ENCODE measurements around the gene MCM9. TPM values are rescaled to one million over a fixed set of nuclear protein-coding genes. Genes with fewer than 3 reads are reported as not detected.

Gene MCM9
- polyA plus RNA-seq, 6 donors from 2014 or later: 15.2 to 39.9 (median 22.3) TPM

DNA sequence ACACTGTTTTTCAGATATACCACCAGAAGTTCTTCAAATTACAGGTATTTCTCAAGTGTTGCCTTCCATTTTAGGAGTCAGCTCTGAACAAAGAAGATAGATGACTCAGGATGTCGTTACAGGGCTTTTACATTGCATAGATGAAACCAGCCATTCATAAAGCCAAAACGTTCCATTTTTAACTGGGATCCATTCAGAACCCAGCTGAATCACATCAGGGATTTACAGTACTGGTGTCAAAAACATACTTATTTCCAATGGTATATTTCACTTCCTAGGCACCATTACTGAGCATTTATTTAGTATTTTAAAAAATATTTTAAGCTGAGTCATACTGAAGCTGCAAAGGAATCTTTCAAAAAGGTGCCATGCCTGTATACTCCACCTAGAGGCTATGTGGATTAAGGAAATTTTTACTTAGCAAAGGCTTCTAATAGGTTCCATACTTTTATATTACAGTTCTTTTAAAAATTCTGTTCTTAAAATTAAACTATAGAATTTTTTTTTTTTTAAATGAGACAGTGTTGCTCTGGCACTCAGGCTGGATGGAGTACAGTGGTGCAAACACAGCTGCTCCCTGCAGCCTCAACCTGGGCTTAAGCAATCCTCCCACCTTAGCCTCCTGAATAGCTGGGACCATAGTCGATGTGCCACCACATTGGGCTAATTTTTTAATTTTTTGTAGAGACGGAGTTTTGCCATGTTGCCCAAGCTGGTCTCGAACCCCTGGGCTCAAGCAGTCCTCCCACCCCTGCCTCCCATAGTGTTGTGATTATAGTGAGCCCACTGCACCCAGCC, 38.4 kb downstream of the MCM9 start:
- peaks cover 0 to 9% of the 10 kb centered on the region in 2 donors for H3K36me3 Mint-ChIP-seq
- H3K4me1 Mint-ChIP-seq: peaks cover 44 to 55% (median 51%) of the 10 kb centered on the region in 3 donors
- ATAC-seq (ENCODE audit: low read depth in 2 of 2) (no peak), DNase-seq (no peak)
- peak overlapping the region in 1 of 6 donors; percentile 63 for H3K27ac Mint-ChIP-seq
- peak overlapping the region in 5 of 8 donors; percentile 74 to 100 (median 81) for H3K4me3 Mint-ChIP-seq
- no peaks in the 10 kb centered on the region for H3K9me3 Mint-ChIP-seq
- no peaks in the 10 kb centered on the region for H3K27me3 Mint-ChIP-seq

DNA sequence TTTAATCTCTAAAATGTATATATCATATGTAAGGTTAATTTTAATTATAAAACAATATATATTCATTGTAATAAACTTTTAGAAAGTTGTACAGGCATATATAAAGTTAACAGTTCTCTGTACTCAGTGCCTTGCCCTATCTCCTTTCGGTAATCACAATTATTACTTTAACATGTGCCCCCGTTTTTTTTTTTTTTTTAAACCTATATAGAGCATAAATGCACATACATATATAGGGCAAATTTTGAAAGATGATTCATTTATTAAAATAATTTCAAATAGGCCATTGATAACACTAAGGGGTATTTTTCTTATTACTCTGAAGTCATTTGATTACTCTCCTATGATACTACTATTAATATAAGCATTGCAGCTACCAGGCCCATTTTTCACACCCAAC, 39.1 kb downstream of the MCM9 start:
- H3K4me1 Mint-ChIP-seq: peaks cover 47 to 58% (median 53%) of the 10 kb centered on the region in 3 donors

DNA sequence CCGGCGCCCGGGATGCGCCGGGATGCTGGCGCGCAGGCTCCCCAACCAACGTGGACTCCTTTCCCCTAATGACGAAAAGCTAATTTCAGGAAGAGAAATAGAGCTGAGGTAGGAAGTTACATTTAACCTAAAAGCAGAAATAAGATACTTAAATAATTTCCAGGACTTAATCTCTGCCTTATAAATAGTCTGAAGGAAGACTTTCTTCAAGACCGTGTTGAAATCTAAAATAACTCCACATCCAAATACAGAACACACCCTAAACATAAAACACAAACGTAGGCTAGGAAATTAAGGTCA, 39.7 kb downstream of the MCM9 start:
- peaks cover 0 to 9% of the 10 kb centered on the region in 2 donors for H3K36me3 Mint-ChIP-seq
- H3K27me3 Mint-ChIP-seq: no peaks in the 10 kb centered on the region
- ATAC-seq (ENCODE audit: low read depth in 2 of 2) (no peak), DNase-seq (no peak)
- peak overlapping the region; percentile 70 to 100 (median 89) for H3K4me3 Mint-ChIP-seq
- peaks cover 45 to 55% (median 48%) of the 10 kb centered on the region in 3 donors for H3K4me1 Mint-ChIP-seq
- no peaks in the 10 kb centered on the region for H3K9me3 Mint-ChIP-seq
- peak overlapping the region in 5 of 6 donors; percentile 33 to 95 (median 85) for H3K27ac Mint-ChIP-seq

More for the DNA sequence above, 39.1 kb downstream of the MCM9 start:
- H3K9me3 Mint-ChIP-seq: no peaks in the 10 kb centered on the region
- no peaks in the 10 kb centered on the region for H3K27me3 Mint-ChIP-seq
- ATAC-seq (ENCODE audit: low read depth in 2 of 2) (no peak), DNase-seq (no peak)
- H3K4me3 Mint-ChIP-seq: peak overlapping the region in 7 of 8 donors; percentile 32 to 100 (median 78)
- H3K27ac Mint-ChIP-seq: peak overlapping the region in 4 of 6 donors; percentile 47 to 95 (median 70)
- peaks cover 0 to 9% of the 10 kb centered on the region in 2 donors for H3K36me3 Mint-ChIP-seq

DNA sequence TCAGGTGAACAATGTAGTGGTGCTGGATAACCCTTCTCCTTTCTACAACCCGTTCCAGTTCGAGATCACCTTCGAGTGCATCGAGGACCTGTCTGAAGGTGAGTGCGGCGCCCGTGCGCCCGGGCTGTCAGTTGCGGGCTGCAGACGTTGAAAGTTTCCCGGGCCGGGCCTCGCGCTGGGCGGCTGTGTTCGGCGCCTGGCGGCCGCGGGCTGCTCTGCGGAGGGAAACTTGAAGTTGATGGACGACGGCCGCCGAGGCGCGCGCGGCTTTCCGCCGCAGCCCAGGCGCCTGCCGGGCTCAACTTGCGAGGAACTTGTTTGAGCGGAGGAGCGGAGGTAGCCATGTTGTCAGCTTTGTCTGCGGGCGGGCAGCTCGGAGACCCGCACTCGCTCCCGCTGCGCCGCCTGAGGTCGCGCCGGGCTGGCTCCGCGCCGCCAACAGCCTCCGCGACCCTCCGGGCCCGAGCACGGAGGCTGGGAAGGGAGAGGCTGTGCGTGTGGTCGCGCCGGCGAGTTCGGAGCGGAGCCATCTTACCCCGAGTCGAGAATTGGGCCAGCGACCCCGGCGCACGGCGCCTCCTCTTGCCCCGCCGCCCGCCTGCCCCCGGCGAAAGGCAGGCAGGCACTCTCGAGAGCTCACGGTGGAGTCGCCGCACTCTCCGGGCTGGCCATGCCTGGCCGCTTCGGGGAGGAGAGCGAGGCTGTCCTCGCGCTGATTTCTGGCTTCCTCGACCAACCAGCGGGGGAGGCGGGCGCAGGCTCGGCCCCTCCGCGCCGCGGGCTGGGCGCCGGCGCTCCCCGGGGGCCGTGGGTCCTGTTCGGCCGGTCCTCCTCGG, 40.3 kb downstream of the MCM9 start:
- DNase-seq (peak; percentile 78), ATAC-seq (ENCODE audit: low read depth in 2 of 2) (peak; percentile 56 to 58)
- Mint-ChIP-seq H3K4me1 (peaks cover 44 to 57% (median 45%) of the 10 kb centered on the region in 3 donors), H3K4me3 (peak overlapping the region; percentile 92 to 100 (median 99)), H3K27me3 (no peaks in the 10 kb centered on the region), H3K27ac (peak overlapping the region; percentile 95 to 98 (median 98)), H3K9me3 (no peaks in the 10 kb centered on the region), H3K36me3 (peaks cover 0 to 9% of the 10 kb centered on the region in 2 donors)

DNA sequence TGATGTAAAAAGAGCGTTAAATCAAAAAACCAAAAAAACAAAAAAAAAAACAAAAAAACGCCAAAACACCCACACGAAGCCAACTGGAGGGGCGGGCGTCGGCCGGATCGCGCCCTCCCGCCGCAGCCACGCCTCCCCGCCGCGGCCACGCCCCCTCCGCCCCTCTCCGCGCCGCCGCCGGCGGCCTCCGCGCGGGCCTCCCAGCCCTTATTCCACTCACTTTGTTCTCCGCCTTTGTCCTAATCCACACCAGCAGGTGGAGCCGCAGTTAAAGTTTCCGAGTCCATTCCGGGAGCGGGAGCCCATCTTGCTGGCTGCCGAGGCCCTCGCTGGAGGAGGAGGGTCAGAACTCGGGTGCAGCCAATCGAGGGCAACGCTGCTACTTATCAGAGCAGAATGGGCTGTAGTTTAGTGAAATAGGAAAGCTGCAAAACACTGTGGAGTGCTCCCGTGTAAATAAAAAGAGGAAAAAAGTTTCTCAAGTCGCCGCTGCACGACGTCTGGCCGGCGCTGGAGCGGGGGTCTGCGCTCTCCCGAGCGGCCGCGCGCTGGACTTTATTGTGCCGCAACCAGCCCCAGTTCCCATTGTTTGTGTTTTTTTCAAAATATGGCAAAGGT, 41.0 kb downstream of the MCM9 start, which contains the start of gene ASF1A:
TSS of gene ASF1A (plus strand) at position 346 of the 618 bp plus-strand sequence. CDS start at position 608, 262 bp downstream.
- peaks cover 43 to 59% (median 46%) of the 10 kb centered on the region in 3 donors for H3K4me1 Mint-ChIP-seq
- H3K4me3 Mint-ChIP-seq: peak within 1 kb of the TSS; percentile 92 to 100 (median 99)
- H3K36me3 Mint-ChIP-seq: peaks cover 0 to 9% of the 10 kb centered on the region in 2 donors
- H3K27me3 Mint-ChIP-seq: no peaks in the 10 kb centered on the region
- peak; percentile 84 for DNase-seq
- ATAC-seq (ENCODE audit: low read depth in 2 of 2): peak; percentile 58 to 64
- H3K27ac Mint-ChIP-seq: peak within 1 kb of the TSS; percentile 95 to 98 (median 98)
- H3K9me3 Mint-ChIP-seq: no peaks in the 10 kb centered on the region

DNA sequence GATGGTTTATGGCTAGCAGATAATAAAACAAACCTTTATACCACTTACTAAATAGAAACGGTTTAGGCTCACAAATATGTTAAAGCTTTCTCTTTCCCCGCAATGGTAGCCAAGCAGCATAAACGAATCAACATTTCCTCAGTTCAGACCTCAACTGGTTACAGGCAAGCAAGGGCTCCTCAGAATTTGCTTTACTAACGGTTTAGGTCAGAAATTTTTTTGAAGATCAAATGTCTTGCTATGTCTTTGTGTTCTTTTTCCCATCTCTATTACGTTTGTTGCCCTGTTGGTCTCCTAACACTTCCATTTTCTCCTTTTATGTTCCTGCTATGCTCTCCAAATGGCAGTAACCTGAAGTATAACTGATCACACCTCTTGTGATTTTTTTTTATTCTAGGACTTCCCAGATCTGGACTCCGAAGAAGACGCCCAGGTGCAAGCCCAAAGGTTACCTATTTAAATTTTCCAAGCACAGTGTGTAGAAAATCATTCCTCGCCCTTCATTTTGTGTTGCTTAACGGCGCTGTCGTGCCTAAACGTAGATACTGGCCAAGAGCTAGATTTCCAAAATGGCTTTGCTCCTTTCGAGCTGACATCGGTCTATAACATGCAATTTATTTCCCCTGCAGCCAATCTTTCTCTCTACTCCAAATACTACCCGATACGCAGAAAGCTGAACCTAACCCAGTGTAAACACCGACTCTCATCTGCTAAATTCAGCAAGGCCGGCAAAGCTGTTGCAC, 41.7 kb downstream of the MCM9 start:
- Mint-ChIP-seq H3K27ac (peak overlapping the region; percentile 88 to 98 (median 94)), H3K27me3 (no peaks in the 10 kb centered on the region), H3K9me3 (no peaks in the 10 kb centered on the region), H3K36me3 (peaks cover 0 to 9% of the 10 kb centered on the region in 2 donors), H3K4me3 (peak overlapping the region; percentile 92 to 100 (median 99)), H3K4me1 (peaks cover 40 to 62% (median 45%) of the 10 kb centered on the region in 3 donors)
- ATAC-seq (ENCODE audit: low read depth in 2 of 2): peak; percentile 27 to 34
- peak; percentile 64 for DNase-seq

DNA sequence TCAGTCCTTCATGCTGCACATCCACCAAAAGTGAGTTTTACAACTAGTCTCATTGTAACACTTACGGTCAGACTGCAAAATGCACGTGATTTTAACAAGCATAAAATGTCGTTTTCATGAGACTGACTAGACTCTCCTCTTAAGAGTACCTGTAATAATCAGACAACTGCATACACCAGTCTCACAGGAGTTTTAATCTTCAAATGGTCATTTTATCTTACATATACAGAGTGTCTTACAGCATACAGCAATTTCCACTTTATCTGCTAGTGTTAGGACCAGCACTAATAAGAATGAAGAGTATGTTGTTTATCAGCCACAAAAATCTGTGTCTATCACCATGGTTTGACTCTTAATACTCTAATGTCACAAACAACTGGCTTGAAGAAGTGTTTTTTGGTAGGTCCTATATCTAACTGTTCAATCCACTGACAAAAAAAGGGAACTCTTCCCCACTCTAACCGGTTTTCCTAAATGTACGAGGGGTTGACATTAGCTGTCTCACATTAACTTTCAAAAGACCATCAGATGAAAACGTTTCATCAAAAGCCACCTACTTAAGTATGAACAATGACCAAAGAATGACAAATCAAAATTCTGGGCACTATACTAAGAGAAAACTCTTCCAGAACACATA, 42.5 kb downstream of the MCM9 start:
- DNase-seq: no peak
- no peaks in the 10 kb centered on the region for H3K27me3 Mint-ChIP-seq
- peak overlapping the region; percentile 78 to 98 (median 92) for H3K27ac Mint-ChIP-seq
- H3K9me3 Mint-ChIP-seq: peaks cover 0 to 2% (median 0%) of the 10 kb centered on the region in 7 donors
- H3K4me1 Mint-ChIP-seq: peaks cover 37 to 61% (median 45%) of the 10 kb centered on the region in 3 donors
- H3K4me3 Mint-ChIP-seq: peak overlapping the region; percentile 92 to 100 (median 99)
- H3K36me3 Mint-ChIP-seq: peaks cover 0 to 9% of the 10 kb centered on the region in 2 donors
- ATAC-seq (ENCODE audit: low read depth in 2 of 2): no peak

DNA sequence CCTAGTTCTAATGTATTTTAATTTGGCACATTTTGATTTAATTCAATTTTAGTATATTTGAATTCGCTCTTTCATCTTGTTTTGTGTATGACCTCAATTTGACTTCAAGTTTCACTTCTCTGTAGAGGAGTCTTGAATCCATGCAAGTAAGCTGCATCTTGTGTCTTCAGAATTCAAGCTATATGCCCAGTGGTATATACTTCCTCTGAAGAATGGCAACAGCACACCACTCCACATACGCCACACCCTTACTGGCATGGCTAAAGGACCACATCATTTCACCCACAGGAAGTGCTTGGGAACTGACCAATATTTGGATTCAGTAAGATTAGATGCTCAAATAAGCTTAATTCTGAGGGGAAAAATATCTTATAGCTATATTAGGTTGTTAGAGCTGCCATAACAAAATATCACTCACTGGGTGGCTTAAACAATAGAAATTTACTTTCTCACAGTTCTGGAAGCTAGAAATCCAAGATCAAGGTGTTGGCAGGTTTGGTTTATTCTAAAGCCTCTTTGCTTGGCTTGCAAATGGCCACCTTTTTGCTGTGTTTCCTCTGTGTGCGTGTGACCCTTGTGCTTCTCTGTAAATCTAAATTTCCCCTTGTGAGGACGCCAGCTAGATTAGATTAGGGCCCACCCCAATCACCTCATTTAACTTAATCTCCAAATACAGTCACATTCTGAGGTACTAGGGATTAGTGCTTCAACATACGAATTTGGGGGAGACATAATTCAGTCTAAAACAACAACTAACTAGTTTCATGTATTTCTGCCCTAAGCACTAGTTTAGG, 43.8 kb downstream of the MCM9 start:
- ATAC-seq (ENCODE audit: low read depth in 2 of 2): peak; percentile 24 to 26
- DNase-seq: peak; percentile 50

DNA sequence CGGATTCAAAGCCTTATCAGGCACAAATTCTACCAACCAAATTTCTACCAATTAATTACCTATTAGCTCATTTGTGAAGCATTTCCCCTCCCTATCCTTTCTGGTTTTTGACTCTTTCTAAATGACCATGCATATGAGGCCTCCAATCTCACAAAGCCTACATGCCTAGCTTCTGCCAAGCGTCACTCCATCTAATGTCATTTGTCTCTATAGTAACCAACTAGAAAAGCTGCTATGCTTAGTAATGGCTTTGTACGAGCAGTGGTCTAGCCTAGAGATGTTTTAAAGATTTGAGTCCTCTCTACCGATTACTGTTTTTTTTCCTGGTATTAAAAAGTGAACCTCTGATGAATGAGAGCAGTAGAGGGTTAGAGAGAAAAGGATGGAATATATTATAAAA, 45.8 kb downstream of the MCM9 start:
- no peak for DNase-seq
- Mint-ChIP-seq H3K27ac (peak overlapping the region in 2 of 6 donors; percentile 23 to 66), H3K27me3 (no peaks in the 10 kb centered on the region), H3K4me1 (peaks cover 51 to 83% (median 54%) of the 10 kb centered on the region in 3 donors), H3K4me3 (no peak overlapping the region), H3K36me3 (peaks cover 0 to 8% of the 10 kb centered on the region in 2 donors), H3K9me3 (peaks cover 0 to 2% (median 0%) of the 10 kb centered on the region in 7 donors)
- ATAC-seq (ENCODE audit: low read depth in 2 of 2): no peak

More for the DNA sequence above, 43.8 kb downstream of the MCM9 start:
- Mint-ChIP-seq H3K4me3 (peak overlapping the region; percentile 36 to 100 (median 84)), H3K36me3 (peaks cover 0 to 9% of the 10 kb centered on the region in 2 donors), H3K27me3 (no peaks in the 10 kb centered on the region), H3K4me1 (peaks cover 47 to 72% (median 48%) of the 10 kb centered on the region in 3 donors), H3K9me3 (peaks cover 0 to 2% (median 0%) of the 10 kb centered on the region in 7 donors), H3K27ac (peak overlapping the region in 5 of 6 donors; percentile 51 to 95 (median 86))

DNA sequence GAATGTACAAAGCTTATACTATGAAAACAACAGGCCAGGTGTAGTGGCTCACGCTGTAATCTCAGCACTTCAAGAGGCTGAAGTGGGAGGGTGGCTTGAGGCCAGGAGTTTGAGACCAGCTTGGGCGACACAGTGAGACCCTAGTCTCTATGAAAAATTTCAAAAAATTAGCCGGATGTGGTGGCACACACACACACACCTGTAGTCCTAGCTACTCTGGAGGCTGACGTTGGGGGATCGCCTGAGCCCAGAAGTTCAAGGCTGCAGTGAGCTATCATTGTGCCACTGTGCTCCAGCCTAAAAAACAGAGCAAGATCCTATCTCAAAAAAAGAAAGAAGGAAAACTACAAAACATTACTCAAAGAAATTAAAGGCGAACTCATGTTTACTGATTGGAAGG, 48.3 kb downstream of the MCM9 start:
- Mint-ChIP-seq H3K27me3 (no peaks in the 10 kb centered on the region), H3K27ac (peak overlapping the region in 2 of 6 donors; percentile 21 to 47), H3K4me3 (no peak overlapping the region), H3K9me3 (peaks cover 0 to 2% (median 0%) of the 10 kb centered on the region in 7 donors), H3K4me1 (peaks cover 43 to 79% (median 51%) of the 10 kb centered on the region in 3 donors), H3K36me3 (no peaks in the 10 kb centered on the region)
- ATAC-seq (ENCODE audit: low read depth in 2 of 2) (no peak), DNase-seq (no peak)

DNA sequence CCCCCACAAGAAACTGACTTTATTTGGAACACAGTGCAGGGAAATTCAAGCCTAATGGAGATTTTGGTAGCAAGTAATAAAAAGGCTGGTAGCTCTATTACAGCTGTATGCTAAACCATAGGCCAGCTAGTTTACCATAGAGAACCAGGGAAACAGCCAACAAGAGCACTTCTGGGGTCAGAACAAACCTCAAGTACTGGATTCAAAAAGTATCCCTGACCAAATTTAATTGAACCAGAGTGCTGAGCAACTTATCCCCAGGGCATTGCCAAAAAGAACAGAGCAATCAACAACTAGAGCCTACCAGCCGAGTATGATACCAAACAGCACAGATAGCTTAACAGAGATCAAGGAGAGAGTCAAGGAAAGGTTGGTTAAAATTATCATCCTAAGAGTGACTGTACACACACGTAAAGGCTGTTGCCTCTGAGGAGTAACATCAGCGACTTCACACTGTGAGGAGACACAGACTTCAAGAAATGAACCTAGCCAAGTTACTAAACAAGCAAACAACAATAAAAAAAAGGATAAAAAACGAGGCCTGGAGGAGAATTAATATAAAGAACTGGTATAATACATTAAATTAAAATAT, 52.5 kb downstream of the MCM9 start:
- H3K27me3 Mint-ChIP-seq: no peaks in the 10 kb centered on the region
- H3K9me3 Mint-ChIP-seq: peaks cover 0 to 1% (median 0%) of the 10 kb centered on the region in 7 donors

More for the DNA sequence above, 52.5 kb downstream of the MCM9 start:
- peaks cover 44 to 79% (median 58%) of the 10 kb centered on the region in 3 donors for H3K4me1 Mint-ChIP-seq
- DNase-seq (no peak), ATAC-seq (ENCODE audit: low read depth in 2 of 2) (no peak)
- H3K36me3 Mint-ChIP-seq: no peaks in the 10 kb centered on the region
- H3K4me3 Mint-ChIP-seq: no peak overlapping the region
- H3K27ac Mint-ChIP-seq: peak overlapping the region in 2 of 6 donors; percentile 4

Measured in naive B cell (primary cell).